ENCODE results near the gene SORCS1.

Gene SORCS1

GRCh38 chr10:107103174-107104025 lies 61.1 kb downstream of the SORCS1 start:
- no peaks in the 10 kb centered on the region for H3K36me3 Mint-ChIP-seq (ENCODE audit: low read depth)
- peaks cover 3% of the 10 kb centered on the region for H3K27me3 Mint-ChIP-seq (ENCODE audit: low read depth, poor library complexity)
- no peak for DNase-seq
- no peaks in the 10 kb centered on the region for H3K4me1 Mint-ChIP-seq
- no peak overlapping the region for H3K4me3 Mint-ChIP-seq
- H3K27ac Mint-ChIP-seq = no peak overlapping the region
- H3K9me3 Mint-ChIP-seq = peaks cover 4% of the 10 kb centered on the region
- no peak for TF ChIP-seq CTCF (IDR thresholded peaks at IDR 0.05)

DNA sequence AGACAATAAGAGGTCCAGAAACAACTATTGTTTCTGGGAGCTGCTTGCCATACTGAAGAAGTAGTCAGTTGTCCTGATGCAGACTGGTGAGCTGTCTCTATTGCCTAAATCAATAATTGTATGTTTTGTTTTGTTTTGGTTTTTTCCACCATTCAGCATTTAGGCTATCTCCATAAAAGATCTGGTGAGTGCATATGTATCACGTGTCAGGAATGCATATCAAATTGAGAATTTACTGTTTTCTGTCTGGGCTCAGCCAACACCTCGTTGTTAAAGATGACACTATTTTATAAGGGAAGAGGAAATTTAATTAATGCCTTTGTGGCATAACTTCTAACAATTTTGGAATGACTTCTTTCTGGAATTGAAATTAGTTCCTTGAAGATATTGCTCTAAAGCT lies 66.2 kb downstream of the SORCS1 start:
- TF ChIP-seq CTCF (IDR thresholded peaks at IDR 0.05) = no peak
- no peaks in the 10 kb centered on the region for H3K36me3 Mint-ChIP-seq (ENCODE audit: low read depth)
- no peak overlapping the region for H3K27ac Mint-ChIP-seq
- H3K27me3 Mint-ChIP-seq (ENCODE audit: low read depth, poor library complexity) = peaks cover 3% of the 10 kb centered on the region
- H3K4me1 Mint-ChIP-seq = no peaks in the 10 kb centered on the region
- no peaks in the 10 kb centered on the region for H3K9me3 Mint-ChIP-seq
- H3K4me3 Mint-ChIP-seq = no peak overlapping the region
- no peak for DNase-seq

DNA sequence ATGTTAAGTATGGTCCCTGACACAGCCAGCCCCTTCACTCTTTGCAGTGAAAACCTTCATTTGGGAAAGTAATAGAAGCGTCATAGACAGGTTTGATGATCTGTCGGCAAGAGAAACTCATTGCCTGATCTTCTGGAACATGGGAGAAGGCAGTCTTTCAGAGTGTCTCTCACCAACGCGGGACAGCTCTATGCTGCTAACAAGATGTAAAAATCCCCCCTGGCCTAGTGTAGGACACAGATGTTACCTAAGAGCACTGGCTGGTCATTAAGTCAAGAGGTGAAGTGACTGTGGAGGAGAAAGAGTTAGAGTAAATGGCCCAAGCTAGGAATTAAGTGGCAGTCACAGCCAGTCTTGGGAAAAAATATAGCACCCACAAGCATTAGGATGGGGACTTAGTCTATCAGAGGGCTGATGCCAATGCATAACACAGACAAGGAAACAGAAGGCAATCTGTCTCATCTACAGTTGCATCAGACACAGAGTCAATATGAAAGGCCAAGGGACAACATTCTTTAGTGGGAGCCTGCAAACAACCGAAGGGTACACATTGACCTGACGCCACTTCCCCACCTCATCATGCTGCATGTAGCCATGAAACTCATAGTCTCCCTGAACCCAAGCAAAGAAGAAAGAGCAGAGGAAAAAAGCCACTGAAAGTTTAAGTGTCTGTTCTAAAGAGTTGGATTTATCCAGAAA lies 69.5 kb downstream of the SORCS1 start:
- Mint-ChIP-seq H3K36me3 (ENCODE audit: low read depth) (no peaks in the 10 kb centered on the region), H3K9me3 (no peaks in the 10 kb centered on the region), H3K4me3 (no peak overlapping the region), H3K27ac (no peak overlapping the region), H3K4me1 (no peaks in the 10 kb centered on the region), H3K27me3 (ENCODE audit: low read depth, poor library complexity) (peaks cover 3% of the 10 kb centered on the region)
- TF ChIP-seq CTCF (IDR thresholded peaks at IDR 0.05) = no peak
- no peak for DNase-seq

GRCh38 chr10:107092321-107092720 lies 72.2 kb downstream of the SORCS1 start:
- Mint-ChIP-seq H3K4me1 (no peaks in the 10 kb centered on the region), H3K36me3 (ENCODE audit: low read depth) (no peaks in the 10 kb centered on the region), H3K27me3 (ENCODE audit: low read depth, poor library complexity) (no peaks in the 10 kb centered on the region), H3K9me3 (peaks cover 3% of the 10 kb centered on the region), H3K4me3 (no peak overlapping the region), H3K27ac (no peak overlapping the region)
- no peak for DNase-seq
- TF ChIP-seq CTCF (IDR thresholded peaks at IDR 0.05) = no peak

DNA sequence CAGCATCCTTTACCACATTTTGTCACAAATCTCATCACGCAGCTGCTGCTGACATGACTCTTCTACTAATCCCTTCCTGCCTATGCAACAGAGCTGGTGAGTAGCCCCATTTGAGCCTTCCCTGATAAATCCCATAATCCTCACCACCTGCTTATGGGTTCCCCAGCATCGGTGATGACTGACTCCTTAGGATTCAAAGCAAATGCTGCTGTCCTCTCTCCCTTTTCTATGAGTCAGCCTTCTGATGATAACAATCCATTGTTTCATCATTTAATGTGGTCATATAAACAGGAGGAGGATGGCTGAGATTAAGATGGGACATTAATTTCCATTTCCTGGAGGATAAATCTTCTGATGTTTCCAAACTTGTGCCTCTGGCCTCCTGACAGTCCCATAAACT lies 73.4 kb downstream of the SORCS1 start:
- no peaks in the 10 kb centered on the region for H3K4me1 Mint-ChIP-seq
- peaks cover 6% of the 10 kb centered on the region for H3K9me3 Mint-ChIP-seq
- no peaks in the 10 kb centered on the region for H3K27me3 Mint-ChIP-seq (ENCODE audit: low read depth, poor library complexity)
- no peak for DNase-seq
- H3K4me3 Mint-ChIP-seq = no peak overlapping the region
- no peaks in the 10 kb centered on the region for H3K36me3 Mint-ChIP-seq (ENCODE audit: low read depth)
- no peak for TF ChIP-seq CTCF (IDR thresholded peaks at IDR 0.05)
- H3K27ac Mint-ChIP-seq = no peak overlapping the region
